ENCODE results near the gene LRBA. TPM values are rescaled to one million over a fixed set of nuclear protein-coding genes. Genes with fewer than 3 reads are reported as not detected.

LRBA gene
- total and polyA plus RNA-seq, 8 donors, result 43.3 to 62.5 (median 52.3) TPM

GRCh38 chr4:150986085-150986484, 29.0 kb downstream of the LRBA start:
- intact Hi-C loops (cut with DNase I), result no loop called here
- no peak overlapping the region for H3K27ac ChIP-seq
- no peak for TF ChIP-seq CTCF (IDR thresholded peaks at IDR 0.05)
- no peaks in the 10 kb centered on the region for H3K27me3 ChIP-seq
- DNase-seq (no peak), ATAC-seq (no peak)
- no peaks in the 10 kb centered on the region for H3K9me3 ChIP-seq
- H3K4me3 ChIP-seq, result no peak overlapping the region
- no peaks in the 10 kb centered on the region for H3K4me1 ChIP-seq
- H3K36me3 ChIP-seq, result no peaks in the 10 kb centered on the region

GRCh38 chr4:150983851-150984250, 31.2 kb downstream of the LRBA start:
- Histone ChIP-seq H3K36me3 (no peaks in the 10 kb centered on the region), H3K27me3 (no peaks in the 10 kb centered on the region), H3K9me3 (no peaks in the 10 kb centered on the region), H3K27ac (no peak overlapping the region), H3K4me1 (no peaks in the 10 kb centered on the region), H3K4me3 (no peak overlapping the region)
- ATAC-seq, result no peak
- intact Hi-C loops (cut with DNase I), result no loop called here
- no peak for TF ChIP-seq CTCF (IDR thresholded peaks at IDR 0.05)
- DNase-seq, result no peak

DNA sequence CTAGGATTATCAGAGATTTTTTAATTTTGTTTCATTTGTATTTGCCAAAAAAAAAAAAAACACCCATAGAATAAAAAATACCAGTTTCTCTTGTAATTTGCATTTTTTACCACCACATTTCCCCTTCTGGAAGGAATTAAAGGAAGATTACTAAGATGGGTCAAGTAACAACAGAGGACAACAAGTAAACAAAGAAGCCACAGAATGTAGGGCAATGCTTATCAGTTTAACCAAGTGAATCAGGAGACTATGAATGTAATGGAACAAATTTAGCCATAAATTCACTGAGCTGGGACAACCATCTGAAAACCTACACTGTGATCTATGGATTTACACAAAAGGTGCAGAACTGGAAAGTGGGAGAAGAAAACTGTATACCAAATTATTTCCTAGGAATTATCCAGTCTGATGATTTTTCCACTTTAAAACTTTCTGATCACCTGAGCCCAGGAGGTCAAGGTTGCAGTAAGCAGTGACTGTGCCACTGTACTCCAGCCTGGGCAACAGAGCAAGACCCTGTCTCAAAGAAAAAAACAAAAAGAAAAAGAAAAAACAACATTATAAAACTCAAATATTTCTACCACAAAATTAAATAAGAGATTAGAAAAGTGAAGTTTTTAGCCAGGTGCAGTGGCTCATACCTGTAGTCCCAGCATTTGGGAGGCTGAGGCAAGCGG, 32.4 kb downstream of the LRBA start:
- ATAC-seq (no peak), DNase-seq (no peak)
- H3K4me1 ChIP-seq, result no peaks in the 10 kb centered on the region
- H3K9me3 ChIP-seq, result no peaks in the 10 kb centered on the region
- H3K27ac ChIP-seq, result no peak overlapping the region
- H3K27me3 ChIP-seq, result no peaks in the 10 kb centered on the region
- no peak overlapping the region for H3K4me3 ChIP-seq
- TF ChIP-seq CTCF (IDR thresholded peaks at IDR 0.05), result no peak
- H3K36me3 ChIP-seq, result no peaks in the 10 kb centered on the region
- intact Hi-C loops (cut with DNase I), result no loop called here

GRCh38 chr4:150978738-150979575, 36.1 kb downstream of the LRBA start:
- H3K9me3 ChIP-seq, result no peaks in the 10 kb centered on the region
- intact Hi-C loops (cut with DNase I), result no loop called here
- no peak overlapping the region for H3K4me3 ChIP-seq
- DNase-seq, result no peak
- H3K27ac ChIP-seq, result no peak overlapping the region
- ATAC-seq, result no peak
- no peak for TF ChIP-seq CTCF (IDR thresholded peaks at IDR 0.05)
- H3K36me3 ChIP-seq, result no peaks in the 10 kb centered on the region
- no peaks in the 10 kb centered on the region for H3K4me1 ChIP-seq
- no peaks in the 10 kb centered on the region for H3K27me3 ChIP-seq

DNA sequence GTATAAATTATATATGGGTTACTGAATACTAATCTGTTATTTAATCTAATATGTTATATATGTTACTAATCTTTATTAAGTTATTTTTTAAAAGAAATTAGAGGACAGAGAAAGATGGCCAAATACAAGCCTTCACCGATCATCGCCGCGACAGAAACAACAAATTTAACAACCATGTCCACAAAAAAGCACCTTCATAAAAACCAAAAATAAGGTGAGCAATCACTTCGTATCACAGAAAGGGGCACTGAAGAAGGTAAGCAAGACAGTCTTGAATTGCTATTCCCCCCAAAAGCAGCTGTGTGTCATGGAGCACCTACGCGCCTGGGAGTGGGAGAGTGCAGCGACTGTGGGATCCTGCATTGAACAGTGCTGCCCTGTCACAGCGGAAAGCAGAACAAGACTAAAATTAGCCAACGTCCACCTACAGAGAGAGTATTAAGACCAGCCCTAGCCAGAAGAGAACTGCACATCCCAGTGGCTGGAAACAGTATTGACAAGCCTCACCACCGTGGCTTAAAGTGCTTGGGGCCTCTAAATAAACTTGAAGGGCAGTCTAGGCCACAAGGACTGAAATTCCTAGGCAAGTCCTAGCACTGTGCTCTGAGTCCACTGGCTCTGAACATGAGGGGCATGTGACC, 38.5 kb downstream of the LRBA start:
- Histone ChIP-seq H3K4me1 (peaks cover 0 to 5% of the 10 kb centered on the region in 2 donors), H3K27ac (no peak overlapping the region), H3K4me3 (no peak overlapping the region), H3K36me3 (no peaks in the 10 kb centered on the region), H3K9me3 (no peaks in the 10 kb centered on the region), H3K27me3 (no peaks in the 10 kb centered on the region)
- intact Hi-C loops (cut with DNase I), result no loop called here
- DNase-seq, result no peak
- no peak for TF ChIP-seq CTCF (IDR thresholded peaks at IDR 0.05)
- ATAC-seq, result no peak
